ENCODE data around the gene MACROD2.

MACROD2 gene

DNA sequence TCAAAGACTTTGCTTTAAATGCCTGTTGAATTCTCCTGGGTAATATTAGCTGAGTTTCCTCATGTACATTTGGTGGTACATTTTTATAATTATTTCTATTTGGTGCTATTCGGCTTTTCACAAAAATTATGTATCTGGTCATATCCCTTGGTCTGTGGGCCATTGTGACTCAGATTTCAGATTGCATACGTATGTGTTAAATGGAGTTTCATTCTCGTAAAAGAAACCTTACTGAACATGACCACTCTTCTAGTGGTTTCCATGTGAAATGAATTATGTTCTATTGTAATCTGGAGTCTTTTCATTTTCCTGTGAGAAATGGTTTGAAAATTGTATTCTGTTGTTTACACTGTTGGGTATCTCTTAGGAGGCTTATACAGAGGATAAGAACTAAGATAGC, 728.3 kb downstream of the MACROD2 start:
- DNase-seq, result no peak

DNA sequence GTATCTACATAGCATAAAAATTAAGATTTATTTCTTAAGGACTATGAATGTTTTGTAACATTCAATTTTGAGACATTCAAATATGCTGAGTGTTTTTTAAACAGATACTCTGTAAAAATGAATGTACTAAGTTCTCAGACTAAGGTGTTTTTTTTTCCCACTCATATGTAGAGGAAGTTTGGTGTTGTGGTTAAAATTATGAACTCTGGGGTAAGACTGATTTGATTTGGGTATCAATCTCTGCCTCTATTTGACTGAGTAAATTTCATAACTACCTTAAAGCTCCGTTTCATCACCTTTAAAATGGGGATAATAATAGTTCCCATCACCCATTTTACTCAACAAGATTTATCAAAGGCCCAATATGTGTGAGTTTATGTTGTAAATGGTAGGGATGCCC, 728.7 kb downstream of the MACROD2 start:
- DNase-seq, result no peak

DNA sequence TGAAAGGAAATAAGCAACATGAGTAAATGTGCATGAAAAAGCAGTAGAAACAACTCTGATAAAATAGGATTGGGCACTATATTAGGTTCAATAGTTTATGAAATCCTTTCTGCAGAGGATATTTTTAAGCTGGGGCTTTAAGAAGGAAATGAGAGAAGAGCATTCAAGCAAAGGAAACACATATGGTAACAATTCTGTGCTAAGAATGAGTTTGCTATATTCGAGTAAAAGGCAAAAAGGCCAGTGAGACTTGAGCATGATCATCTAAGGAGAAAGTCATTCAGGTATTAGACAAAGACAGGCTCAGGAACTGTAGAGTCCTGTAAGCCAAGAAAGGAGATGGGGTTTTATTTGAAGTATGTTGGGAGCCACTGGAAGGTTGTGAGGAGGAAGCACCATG, 729.2 kb downstream of the MACROD2 start:
- no peak for DNase-seq

DNA sequence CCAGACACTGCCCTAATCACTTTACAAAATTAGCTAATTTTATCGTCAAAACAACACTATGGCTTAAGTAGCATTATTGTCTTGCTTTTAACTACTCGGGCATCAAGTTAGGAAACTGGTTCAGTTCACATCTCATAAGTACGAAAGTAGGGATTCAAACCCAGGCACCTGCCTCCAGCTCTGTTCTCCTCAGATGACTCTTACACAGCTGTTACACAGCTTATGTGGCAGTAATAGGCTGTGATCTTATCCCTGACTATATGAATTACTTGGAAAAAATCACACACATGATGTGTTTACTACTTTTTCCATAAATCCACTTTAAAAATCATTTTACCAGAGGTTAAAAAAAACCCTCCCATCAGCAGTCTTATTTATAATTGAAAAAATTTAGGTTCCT, 731.3 kb downstream of the MACROD2 start:
- DNase-seq, result no peak

DNA sequence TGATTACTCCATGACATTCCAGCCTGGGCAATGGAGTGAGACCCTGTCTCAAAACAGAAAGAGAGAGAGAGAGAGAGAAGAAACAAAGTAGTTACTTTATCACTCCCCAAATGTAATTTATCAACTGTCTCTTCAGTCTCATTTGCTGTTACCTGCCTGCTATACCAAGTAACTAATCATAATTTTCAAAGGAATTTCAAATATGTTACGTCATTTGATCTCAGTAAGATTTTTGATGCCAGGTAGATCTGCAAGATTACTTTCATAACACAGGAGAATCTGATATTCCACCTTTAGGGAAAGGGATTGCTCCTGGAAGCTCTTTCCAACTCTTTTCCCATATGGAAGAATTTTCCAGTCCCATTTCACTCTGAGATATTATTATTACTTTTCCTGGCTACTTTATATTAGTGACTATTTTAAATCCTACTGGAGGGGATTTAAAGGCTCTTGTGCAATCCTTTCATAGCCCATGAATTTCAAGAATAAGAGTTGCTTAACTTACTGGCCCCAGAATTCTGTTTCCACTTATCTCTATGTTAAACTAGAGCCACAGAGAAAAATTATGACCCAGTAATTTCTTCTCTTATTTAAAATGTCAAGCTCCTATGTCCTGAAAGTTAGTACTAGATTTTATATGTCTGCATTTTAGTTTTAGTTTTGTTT, 732.3 kb downstream of the MACROD2 start:
- no peak for DNase-seq

DNA sequence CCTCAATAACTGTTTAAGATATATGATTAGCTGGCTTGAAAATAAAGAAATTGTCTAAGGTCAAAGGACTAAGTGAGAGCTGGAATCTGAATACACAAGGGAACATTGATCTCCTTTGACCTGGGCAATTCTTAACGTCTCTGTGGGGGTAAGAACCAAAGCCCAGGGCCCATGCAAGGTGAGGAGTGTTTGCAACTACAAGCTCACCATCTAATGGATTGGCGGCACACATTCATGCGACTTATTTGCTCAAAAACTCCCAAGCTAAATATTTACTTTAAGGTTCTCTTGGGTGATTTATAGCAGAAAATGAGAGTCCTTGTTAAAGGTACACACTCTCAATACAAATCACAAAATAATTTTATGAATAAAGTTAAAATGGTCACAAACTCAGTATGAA, 734.1 kb downstream of the MACROD2 start:
- DNase-seq, result no peak

GRCh38 chr20:14732343-14732742, 737.0 kb downstream of the MACROD2 start:
- no peak for DNase-seq

DNA sequence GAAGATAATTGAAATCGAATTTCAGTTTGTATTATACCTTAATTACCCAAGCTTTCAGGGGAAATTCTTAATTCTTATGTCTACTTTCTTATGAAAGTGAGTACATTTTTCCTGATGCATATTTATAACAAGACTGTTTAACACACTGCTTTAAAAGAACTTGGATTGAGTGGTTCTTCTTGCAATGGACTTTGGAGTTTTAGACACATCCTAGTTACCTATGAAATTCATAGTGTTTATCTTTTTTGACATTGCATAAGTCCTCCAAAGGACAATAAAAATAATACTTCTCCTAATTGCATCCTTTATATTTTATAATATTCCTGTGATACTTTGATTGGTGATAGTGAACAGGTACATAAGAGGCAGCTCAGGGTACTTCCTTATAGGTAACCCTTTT, 737.7 kb downstream of the MACROD2 start:
- DNase-seq, result no peak

DNA sequence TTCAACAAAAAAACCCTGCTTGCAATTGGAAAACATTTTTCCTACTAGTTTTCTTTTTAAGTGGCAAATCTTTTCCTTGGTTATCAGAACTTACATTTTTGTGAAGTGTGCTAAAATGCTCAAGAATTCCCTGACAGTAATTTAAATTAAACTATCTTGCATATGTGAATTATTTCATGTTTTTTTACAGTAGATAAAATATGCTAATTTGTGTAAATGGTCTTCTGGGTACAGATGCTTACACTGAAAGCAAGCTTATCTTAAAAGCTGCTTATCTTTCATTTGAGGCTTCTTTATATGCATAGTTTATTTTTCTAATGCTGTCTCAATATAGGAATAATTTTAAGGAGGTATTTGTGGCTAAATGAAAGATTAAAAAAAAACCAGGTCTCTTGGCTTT, 745.1 kb downstream of the MACROD2 start:
- no peak for DNase-seq

DNA sequence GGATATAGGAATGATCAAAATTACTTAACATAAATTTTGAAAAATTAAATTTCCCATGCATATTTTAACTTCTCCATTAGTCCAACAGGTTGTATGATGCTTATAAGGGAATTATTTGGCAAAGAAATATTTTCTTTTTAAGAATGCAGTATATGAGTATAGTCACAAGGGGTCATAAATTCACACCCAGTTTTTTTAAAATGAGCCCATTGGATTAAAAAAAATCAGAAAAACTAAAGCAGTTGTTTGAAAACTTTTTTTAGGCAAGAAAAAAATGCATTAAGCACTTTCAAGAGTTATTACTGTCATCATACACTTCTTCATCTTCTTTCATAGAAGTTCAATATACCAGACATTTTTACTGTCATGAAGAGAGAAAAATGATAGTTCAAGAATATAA, 746.3 kb downstream of the MACROD2 start:
- DNase-seq, result no peak

DNA sequence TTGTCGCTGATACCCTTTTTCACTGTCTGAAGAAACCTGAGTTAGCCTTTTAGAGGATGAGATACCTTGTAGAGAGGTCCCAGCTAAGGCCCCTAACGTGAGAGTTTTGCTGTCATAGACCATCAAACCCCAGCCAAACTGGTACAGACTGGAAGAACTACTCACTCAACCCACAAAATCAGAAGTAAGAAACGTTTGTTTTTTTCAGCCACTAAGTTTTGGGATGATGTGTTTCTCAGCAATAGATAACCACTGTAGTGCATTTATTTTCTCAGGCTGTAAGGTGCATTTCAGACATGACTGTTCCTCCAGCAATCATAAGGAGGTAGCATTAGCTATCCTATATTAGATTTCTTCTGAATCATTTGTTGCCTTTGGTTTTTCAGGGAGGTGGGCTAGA, 749.4 kb downstream of the MACROD2 start:
- DNase-seq, result no peak

DNA sequence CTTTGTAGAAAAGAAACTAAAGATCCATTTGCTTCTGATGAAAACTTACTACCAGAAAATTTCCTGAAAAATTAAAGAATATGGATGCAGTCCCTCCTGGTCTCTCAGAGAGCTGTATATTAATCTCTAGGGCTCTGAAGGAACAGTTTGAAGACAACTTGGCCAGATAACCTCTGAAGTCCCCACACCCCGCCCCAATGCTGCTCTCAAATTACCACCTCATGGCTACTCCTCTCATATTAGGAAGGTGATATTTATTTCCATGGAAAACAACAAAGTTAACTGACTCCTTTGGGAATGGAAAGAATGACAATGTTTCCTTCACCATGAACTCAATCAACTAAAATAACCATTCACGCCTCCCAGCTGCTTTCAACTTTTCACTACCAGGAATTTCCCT, 750.5 kb downstream of the MACROD2 start:
- no peak for DNase-seq

GRCh38 chr20:14751191-14751590, 755.9 kb downstream of the MACROD2 start:
- DNase-seq, result no peak

- DNase-seq, result no peak
Measured at GRCh38 chr20:14757728-14758127, 762.4 kb downstream of the MACROD2 start.

DNA sequence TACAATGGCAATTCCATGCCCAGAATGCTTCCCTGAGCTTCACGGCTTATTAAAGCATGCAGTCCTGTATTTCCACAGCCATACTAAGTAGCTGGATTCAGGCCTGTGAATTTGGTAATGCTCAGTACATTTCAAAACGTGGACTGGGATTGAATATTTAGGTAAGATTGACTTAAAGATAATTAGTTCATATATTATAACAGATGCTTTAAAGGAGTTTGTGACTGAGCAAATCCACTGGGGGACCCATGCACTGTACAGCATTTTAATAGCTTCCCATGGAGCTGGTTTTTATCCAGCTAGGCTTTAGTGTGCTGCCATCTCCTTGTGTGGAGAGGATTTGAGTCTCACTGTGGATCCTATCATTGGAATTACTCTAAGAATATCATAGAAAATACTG, 763.0 kb downstream of the MACROD2 start:
- DNase-seq, result no peak

- DNase-seq, result no peak
Measured at GRCh38 chr20:14759979-14760378, 764.7 kb downstream of the MACROD2 start.

DNA sequence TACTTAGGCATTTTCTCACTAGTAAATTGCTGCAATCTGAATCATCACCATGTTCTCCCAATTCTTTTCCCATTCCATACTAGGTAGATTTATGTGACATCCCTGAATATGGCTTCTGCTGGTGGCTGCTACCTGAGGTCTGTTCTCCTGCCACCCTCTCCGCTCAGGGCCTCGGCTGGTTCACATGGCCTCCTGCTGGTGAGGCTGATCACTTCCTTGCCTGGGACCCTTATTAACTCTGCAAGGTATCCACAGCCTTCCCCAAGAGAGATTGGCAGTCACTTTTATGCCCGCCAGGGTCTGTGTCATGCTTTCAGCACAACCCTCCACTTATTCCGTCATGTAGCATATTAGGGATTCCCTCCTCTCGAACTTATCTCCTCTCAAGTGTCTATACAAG, 766.6 kb downstream of the MACROD2 start:
- DNase-seq, result no peak

GRCh38 chr20:14764511-14765369, 769.4 kb downstream of the MACROD2 start:
- no peak for DNase-seq

- no peak for DNase-seq
Measured at GRCh38 chr20:14765370-14765701, 770.0 kb downstream of the MACROD2 start.

- DNase-seq, result no peak
Measured at GRCh38 chr20:14773486-14773885, 778.2 kb downstream of the MACROD2 start.

GRCh38 chr20:14775778-14776177, 780.5 kb downstream of the MACROD2 start:
- DNase-seq, result no peak

- DNase-seq, result no peak
Measured at GRCh38 chr20:14777591-14777990, 782.3 kb downstream of the MACROD2 start.

GRCh38 chr20:14778096-14778495, 782.8 kb downstream of the MACROD2 start:
- no peak for DNase-seq

- DNase-seq, result no peak
Measured at GRCh38 chr20:14778875-14779274, 783.6 kb downstream of the MACROD2 start.

GRCh38 chr20:14780508-14780907, 785.2 kb downstream of the MACROD2 start:
- DNase-seq, result no peak
